HL-60 (cell line): ENCODE measurements around the gene TRAPPC12.

ENCODE experiments used
- CTCF ChIP-seq: IDR thresholded peaks from one replicate; pipeline ENCODE4 v1.5.1; 2011; ENCODE audit warnings: low read length, control low read depth, inconsistent platforms; ENCODE audit not compliant: insufficient read depth
- REST ChIP-seq: IDR thresholded peaks from 2 replicates; pipeline ENCODE4 v1.6.1; 2012; ENCODE audit warnings: low read depth; ENCODE audit not compliant: insufficient replicate concordance

GRCh38 chr2:3413697-3414096 lies 34.2 kb downstream of the TRAPPC12 start:
- TF ChIP-seq CTCF: no peak
- TF ChIP-seq REST: no peak
